ENCODE data around the gene NMB.
"Not testable (repeated sequence)": the region's sequence is repeated elsewhere in the genome, so short reads cannot be mapped to it uniquely, and the experiment has no call there.

The NMB gene

GRCh38 chr15:84658080-84658787, at the start of gene NMB:
TSS of gene NMB (minus strand) at chr15:84658199. CDS start at chr15:84658152, 47 bp downstream.
- peak; percentile 43 to 73 for DNase-seq (ENCODE audit: low read depth in 2 of 2, low spot score in 1 of 2)

GRCh38 chr15:84703808-84704207, 45.8 kb upstream of the NMB start:
- DNase-seq (ENCODE audit: low read depth in 2 of 2, low spot score in 1 of 2): no peak

GRCh38 chr15:84702961-84703482, 45.0 kb upstream of the NMB start:
- no peak for DNase-seq (ENCODE audit: low read depth in 2 of 2, low spot score in 1 of 2)

GRCh38 chr15:84699538-84700191, 41.7 kb upstream of the NMB start:
- no peak for DNase-seq (ENCODE audit: low read depth in 2 of 2, low spot score in 1 of 2)

- no peak for DNase-seq (ENCODE audit: low read depth in 2 of 2, low spot score in 1 of 2)
These were observed 39.4 kb upstream of the NMB start for GRCh38 chr15:84697236-84697990.

- DNase-seq (ENCODE audit: low read depth in 2 of 2, low spot score in 1 of 2): no peak
These were observed 38.8 kb upstream of the NMB start for GRCh38 chr15:84696757-84697156.

GRCh38 chr15:84690342-84690741, 32.3 kb upstream of the NMB start:
- DNase-seq (ENCODE audit: low read depth in 2 of 2, low spot score in 1 of 2): no peak

GRCh38 chr15:84689858-84690257, 31.9 kb upstream of the NMB start:
- no peak for DNase-seq (ENCODE audit: low read depth in 2 of 2, low spot score in 1 of 2)

- DNase-seq (ENCODE audit: low read depth in 2 of 2, low spot score in 1 of 2): not testable (repeated sequence)
These were observed 28.4 kb upstream of the NMB start for GRCh38 chr15:84686446-84686845.

- DNase-seq (ENCODE audit: low read depth in 2 of 2, low spot score in 1 of 2): no peak
These were observed 27.3 kb upstream of the NMB start for GRCh38 chr15:84685304-84685703.

GRCh38 chr15:84684092-84684491, 26.1 kb upstream of the NMB start:
- DNase-seq (ENCODE audit: low read depth in 2 of 2, low spot score in 1 of 2): no peak

- DNase-seq (ENCODE audit: low read depth in 2 of 2, low spot score in 1 of 2): no peak
These were observed 23.8 kb upstream of the NMB start for GRCh38 chr15:84681831-84682230.

- DNase-seq (ENCODE audit: low read depth in 2 of 2, low spot score in 1 of 2): no peak
These were observed 13.2 kb upstream of the NMB start for GRCh38 chr15:84671211-84671610.

GRCh38 chr15:84669726-84670125, 11.7 kb upstream of the NMB start:
- DNase-seq (ENCODE audit: low read depth in 2 of 2, low spot score in 1 of 2): no peak

- no peak for DNase-seq (ENCODE audit: low read depth in 2 of 2, low spot score in 1 of 2)
These were observed 10.4 kb upstream of the NMB start for GRCh38 chr15:84668221-84668982.

GRCh38 chr15:84666373-84666772, 8.4 kb upstream of the NMB start:
- no peak for DNase-seq (ENCODE audit: low read depth in 2 of 2, low spot score in 1 of 2)

- DNase-seq (ENCODE audit: low read depth in 2 of 2, low spot score in 1 of 2): no peak
These were observed 3.0 kb upstream of the NMB start for GRCh38 chr15:84661001-84661400.

- DNase-seq (ENCODE audit: low read depth in 2 of 2, low spot score in 1 of 2): no peak
These were observed 2.1 kb upstream of the NMB start for GRCh38 chr15:84659904-84660781.

GRCh38 chr15:84658788-84659411, 901 bp upstream of the NMB start:
- no peak for DNase-seq (ENCODE audit: low read depth in 2 of 2, low spot score in 1 of 2)

- DNase-seq (ENCODE audit: low read depth in 2 of 2, low spot score in 1 of 2): no peak
These were observed 285 bp downstream of the NMB start for GRCh38 chr15:84657748-84658079.
